Islet of Langerhans (tissue), 1 donor: ENCODE measurements around the gene CORO6.

Source experiments
- FAIRE-seq: peaks from one replicate; lab custom pipeline; 2011; peaks lifted over from hg19 to GRCh38; lab: Jason Lieb, UNC

The CORO6 gene

GRCh38 chr17:29577001-29577370, 45.7 kb downstream of the CORO6 start:
- FAIRE-seq: no peak

- no peak for FAIRE-seq
Observed at GRCh38 chr17:29576214-29577000, 46.3 kb downstream of the CORO6 start.

DNA sequence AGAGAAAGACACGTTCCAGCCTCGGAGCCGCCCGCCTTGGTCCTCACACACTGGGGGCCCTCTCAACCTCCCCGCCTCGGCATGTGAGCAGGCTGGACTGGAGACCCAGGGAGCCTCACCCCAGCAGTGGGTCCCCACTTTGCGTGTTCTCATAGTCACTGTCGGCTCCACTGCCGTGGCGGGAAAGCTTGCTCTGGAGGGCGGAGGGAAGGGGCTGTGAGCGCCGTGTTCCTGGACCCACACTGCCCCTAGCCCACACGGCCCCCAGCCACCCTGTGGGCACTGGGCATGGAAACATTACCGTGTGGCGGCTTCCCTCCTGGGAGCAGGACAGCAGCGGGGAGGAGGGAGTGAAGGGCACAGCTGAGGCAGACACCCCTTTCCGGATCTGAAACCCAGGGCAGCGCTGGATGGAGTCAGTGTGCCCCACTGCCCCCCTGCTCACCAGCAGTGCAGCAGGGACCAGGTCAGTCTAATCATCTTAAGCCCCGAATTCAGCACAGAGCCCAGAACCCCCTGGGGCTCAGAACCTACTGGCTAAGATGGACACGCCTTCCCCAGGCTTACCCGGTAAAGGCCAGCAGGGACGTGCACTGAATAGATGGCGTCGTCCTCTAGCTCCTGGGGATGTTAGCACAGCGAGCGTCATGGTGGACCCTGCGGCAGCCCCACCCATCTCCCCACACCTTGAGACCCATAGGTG, 47.0 kb downstream of the CORO6 start:
- FAIRE-seq: no peak

- FAIRE-seq: no peak
Observed at GRCh38 chr17:29574732-29575510, 47.8 kb downstream of the CORO6 start.

DNA sequence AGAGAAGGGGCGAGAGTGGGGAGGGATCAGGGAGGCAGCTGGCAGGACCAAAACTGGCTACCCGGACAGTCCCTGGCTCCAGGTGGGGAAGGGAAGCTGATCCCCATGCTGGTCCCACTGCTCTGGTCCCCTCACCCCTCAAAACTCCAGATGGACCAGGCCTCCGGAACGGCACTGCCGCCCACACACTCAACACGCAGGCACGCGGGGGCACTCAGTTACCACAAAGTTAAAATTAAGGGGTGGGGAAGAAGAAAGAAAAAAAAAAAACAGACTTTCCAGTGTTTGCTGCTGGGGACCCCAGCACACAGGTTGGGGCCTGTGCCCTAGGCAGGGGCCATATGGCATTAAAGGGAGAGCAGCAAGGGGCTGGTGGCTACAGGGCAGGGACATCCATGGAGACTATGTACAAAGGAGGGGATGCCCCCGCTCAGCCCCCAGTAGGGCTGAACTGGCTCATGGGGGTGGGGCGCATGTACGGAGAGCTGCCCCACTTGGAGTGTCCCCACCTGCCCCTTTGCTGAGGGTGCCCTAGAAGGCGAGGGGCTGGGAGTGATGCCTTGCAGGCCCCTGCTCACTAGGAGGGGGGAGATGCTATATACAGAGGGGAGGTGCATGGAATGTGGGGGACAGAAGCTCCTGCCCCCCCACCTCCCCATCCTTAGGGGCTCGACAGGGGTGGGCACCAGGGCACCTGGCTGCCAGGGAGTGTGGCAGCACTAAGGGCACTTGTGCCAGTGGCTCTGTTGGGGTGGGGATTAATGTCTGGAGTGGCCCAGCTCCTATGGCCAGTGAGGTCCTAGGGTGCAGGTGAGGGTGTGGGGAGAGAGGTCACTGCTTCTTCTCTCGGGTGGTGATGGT, 48.6 kb downstream of the CORO6 start:
- no peak for FAIRE-seq

DNA sequence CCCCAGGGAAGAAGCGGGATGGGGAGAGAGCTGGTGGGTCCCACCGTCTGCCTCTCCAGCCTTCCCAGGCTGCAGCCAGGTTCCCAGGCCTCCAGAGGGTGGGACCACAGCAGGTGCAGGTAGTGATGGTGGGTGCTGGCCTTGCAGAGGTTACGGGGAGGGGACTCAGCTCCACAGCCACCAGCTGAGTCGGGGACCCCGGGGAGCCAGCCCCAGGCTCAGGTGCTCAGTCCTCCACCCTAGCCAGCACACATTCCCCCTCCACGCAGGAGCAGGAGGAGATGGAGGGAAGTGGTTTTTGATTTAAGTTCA, 49.2 kb downstream of the CORO6 start:
- FAIRE-seq: no peak

GRCh38 chr17:29572691-29573557, 49.8 kb downstream of the CORO6 start:
- no peak for FAIRE-seq

GRCh38 chr17:29571883-29572681, 50.6 kb downstream of the CORO6 start:
- no peak for FAIRE-seq

- no peak for FAIRE-seq
Observed at GRCh38 chr17:29571486-29571882, 51.2 kb downstream of the CORO6 start.

- FAIRE-seq: no peak
Observed at GRCh38 chr17:29570521-29570920, 52.2 kb downstream of the CORO6 start.

DNA sequence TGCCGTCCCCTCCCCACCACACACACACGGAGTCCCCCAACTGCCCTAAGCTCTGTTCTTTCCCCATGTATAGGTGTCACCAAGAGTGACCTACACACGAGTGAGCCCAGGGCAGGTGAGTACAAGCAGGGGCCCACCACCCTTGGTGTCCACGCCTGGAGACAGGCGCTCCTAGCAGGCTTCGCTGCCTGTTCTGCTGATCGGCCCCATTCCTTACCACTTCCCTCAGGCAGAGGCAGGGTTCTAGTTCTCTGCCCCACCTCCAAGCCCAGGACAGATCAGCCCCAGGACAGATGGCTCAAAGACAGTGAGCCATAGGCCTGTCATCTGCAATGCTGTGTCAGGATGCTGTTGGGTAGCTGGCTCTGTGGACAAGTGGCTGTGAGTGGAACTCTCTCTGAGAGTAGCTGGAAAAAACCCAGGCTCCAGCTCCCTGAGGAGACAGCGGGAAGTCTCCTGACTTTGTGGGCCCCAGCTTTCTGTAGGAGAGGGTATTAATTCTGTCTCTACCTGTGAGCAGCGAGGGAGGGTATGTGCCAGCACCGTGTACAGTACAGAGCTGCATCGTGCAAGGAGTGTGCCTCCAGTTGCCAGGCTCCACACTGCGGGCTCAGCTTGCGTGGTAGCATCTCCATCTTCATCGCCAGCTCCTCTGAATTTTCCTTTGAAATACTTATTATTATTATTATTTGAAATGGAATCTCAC, 53.3 kb downstream of the CORO6 start:
- FAIRE-seq: no peak

DNA sequence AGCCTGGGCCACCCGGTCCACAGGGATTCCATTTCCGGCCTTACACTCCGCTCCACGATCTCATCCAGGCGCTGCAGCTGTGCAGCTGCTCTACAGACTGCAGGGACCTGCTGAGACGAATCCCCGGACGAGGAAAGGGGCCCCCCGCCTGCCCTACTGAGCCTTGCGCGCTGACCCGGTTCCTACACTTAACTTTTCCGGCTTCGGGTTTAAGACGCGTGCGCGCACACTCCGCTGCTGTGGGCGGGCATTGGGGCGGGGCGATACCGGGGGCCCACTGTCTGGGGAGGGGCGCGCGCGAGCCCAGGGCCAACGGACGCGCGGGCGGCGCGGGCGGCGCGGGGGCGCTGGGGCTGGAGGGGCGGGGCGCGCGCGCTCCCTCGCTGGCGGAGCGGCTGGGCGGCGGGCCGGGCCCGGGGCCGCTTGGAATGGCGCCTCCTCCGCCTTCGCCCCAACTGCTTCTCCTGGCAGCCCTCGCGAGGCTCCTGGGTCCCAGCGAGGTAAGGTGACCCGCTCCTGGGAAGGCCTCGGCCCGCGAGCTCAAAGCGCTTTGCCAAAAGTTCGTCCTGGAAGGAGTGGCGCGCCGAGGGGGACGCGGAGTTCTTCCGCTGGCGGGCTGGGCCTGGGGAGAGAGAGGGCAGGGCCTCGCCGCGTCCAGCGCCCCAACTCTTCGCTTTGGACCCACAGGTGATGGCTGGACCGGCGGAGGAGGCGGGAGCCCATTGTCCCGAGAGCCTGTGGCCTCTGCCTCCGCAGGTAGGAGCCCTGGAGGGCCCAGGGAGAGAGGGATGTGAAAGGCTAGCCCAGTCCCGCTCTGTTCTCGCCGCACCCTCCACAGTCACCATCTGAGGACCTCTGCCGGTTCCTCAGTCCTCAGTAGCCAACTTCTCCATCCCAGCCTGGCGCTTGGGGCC, 54.1 kb downstream of the CORO6 start, which contains the start of gene TP53I13:
TP53I13 (plus strand) TSS at position 371 of the 914 bp plus-strand sequence; CDS start at position 429, 58 bp downstream.
- no peak for FAIRE-seq

DNA sequence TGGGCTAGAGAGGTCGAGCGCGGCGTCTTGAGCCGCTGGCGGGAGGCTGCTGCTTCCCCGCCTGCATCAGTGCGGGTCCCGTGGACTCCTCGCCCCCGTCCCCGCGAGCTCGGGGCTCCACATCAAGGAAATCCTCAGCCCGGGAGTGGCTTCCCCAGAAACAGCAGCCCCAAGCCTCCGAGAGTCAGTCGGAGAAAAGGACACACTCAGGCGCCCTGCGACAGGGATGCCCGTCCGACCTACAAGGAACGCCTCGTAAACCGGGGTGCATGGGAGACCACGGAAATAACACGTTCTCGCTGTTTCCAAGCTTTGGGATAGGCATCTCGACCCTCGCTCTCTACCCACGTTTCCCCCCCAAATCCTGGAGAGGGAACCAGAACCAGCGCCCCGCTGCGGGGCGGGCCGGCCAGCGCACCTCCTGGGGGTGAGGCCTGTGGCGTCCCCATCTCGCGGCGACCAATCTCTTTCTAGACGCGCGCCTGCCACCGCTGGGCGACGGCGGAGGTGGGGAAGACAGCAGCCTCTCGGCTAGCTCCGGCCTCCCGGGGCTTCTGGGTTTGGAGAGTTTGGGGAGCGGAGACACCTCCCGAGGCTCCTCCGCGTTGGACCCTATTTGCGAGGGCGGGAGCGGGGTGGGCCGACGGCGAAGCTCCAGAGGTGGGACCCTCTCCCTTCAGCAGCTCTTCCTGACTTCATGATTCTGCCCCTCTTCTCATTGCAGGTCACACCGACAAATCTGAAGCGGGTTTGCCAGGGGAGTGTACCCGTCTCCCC, 55.0 kb downstream of the CORO6 start:
- no peak for FAIRE-seq

- no peak for FAIRE-seq
Observed at GRCh38 chr17:29567304-29567553, 55.5 kb downstream of the CORO6 start.

GRCh38 chr17:29566473-29567303, 56.0 kb downstream of the CORO6 start, which contains the start of gene ABHD15:
ABHD15 (minus strand) TSS chr17:29567037; CDS start chr17:29566966, 71 bp downstream.
- no peak for FAIRE-seq

GRCh38 chr17:29565643-29566472, 56.9 kb downstream of the CORO6 start:
- peak; percentile 73 for FAIRE-seq
